CD4-positive, alpha-beta T cell (primary cell): Measurements from ENCODE around the gene KLKB1. TPM values are rescaled to one million over a fixed set of nuclear protein-coding genes. Genes with fewer than 3 reads are reported as not detected.

Experiments
- ATAC-seq: fragments of 200-7000 bp; cut with Tn5 transposase; one replicate; pipeline ENCODE4 v1.10.0; 2022; ENCODE audit warnings: mild to moderate bottlenecking; ENCODE audit not compliant: poor library complexity
- CTCF ChIA-PET: fragments of 350-600 bp; sonication (Branson Sonifier 250); formaldehyde crosslinking; loops from one replicate; lab custom pipeline; 2021; ENCODE audit warnings: antibody characterized with exemption, inconsistent platforms; lab: Charles Lee
- POLR2A ChIA-PET: fragments of 350-600 bp; sonication (Branson Sonifier 250); formaldehyde crosslinking; loops from one replicate; lab custom pipeline; 2021; ENCODE audit warnings: antibody characterized with exemption, inconsistent platforms; lab: Charles Lee
- DNase-seq, 14 experiments: peaks; one replicate each; pipeline ENCODE4 v3.0.0-alpha.2; 2013 to 2020; ENCODE audit warnings: mixed read lengths in 2 of 14
- H3K27ac ChIP-seq, 2 donors: one replicate each; pipeline versions ENCODE4 v1.5.1 to v1.7.0; 2013; ENCODE audit warnings: low read length in 2 of 2, low read depth in 1 of 2, mild to moderate bottlenecking in 1 of 2
- H3K27me3 ChIP-seq, 2 experiments: 1 replicate in 1 of 2; 2 replicates in 1 of 2; pipeline versions ENCODE4 v1.6.1 to v1.7.0; 2013; ENCODE audit warnings: low read length in 2 of 2, control low read depth in 1 of 2, mild to moderate bottlenecking in 1 of 2, moderate library complexity in 1 of 2; ENCODE audit not compliant: insufficient read depth in 2 of 2, control insufficient read depth in 1 of 2
- H3K36me3 ChIP-seq: one replicate; pipeline ENCODE4 v1.6.1; 2013; ENCODE audit warnings: low read length, control low read depth; ENCODE audit not compliant: insufficient read depth
- H3K4me1 ChIP-seq: one replicate; pipeline ENCODE4 v1.6.1; 2013; ENCODE audit warnings: low read length, control low read depth; ENCODE audit not compliant: insufficient read depth
- H3K4me3 ChIP-seq: one replicate; pipeline ENCODE4 v1.5.1; 2013; ENCODE audit warnings: mild to moderate bottlenecking, low read length, moderate library complexity
- H3K9me3 ChIP-seq, 2 experiments: 1 replicate in 1 of 2; 2 replicates in 1 of 2; pipeline versions ENCODE4 v1.6.1 to v1.7.0; 2013; ENCODE audit warnings: low read length in 2 of 2, mild to moderate bottlenecking in 2 of 2, control low read depth in 1 of 2, moderate library complexity in 1 of 2; ENCODE audit not compliant: control insufficient read depth in 1 of 2, insufficient read depth in 1 of 2
- H3K27ac Mint-ChIP-seq: one replicate; pipeline ENCODE4 v1.8.0; 2020; ENCODE audit warnings: mixed read lengths
- H3K27me3 Mint-ChIP-seq: one replicate; pipeline ENCODE4 v1.8.0; 2021; ENCODE audit warnings: mixed read lengths
- H3K36me3 Mint-ChIP-seq: one replicate; pipeline ENCODE4 v1.8.0; 2021; ENCODE audit warnings: low read depth, mixed read lengths
- H3K4me1 Mint-ChIP-seq: one replicate; pipeline ENCODE4 v1.8.0; 2021; ENCODE audit warnings: low read depth, mixed read lengths
- H3K4me3 Mint-ChIP-seq: one replicate; pipeline ENCODE4 v1.8.0; 2020; ENCODE audit warnings: mild to moderate bottlenecking, mixed read lengths
- H3K9me3 Mint-ChIP-seq: one replicate; pipeline ENCODE4 v1.8.0; 2020; ENCODE audit warnings: mixed read lengths
- intact Hi-C, 2 experiments: fragments of 100-400 bp; cut with DNase I in 1 of 2; cut with micrococcal nuclease in 1 of 2; formaldehyde crosslinking; loops; one replicate each; pipeline versions ENCODE4 v1.15.1 to v1.9.0; 2023 to 2025; cut with DNase I, micrococcal nuclease
- total RNA-seq, 174 experiments: library from RNA in 2 of 174; stranded (reverse) in 2 of 174; gene quantifications; one replicate each; pipeline ENCODE4 v1.2.3 and lab custom pipeline; 2021 to 2026
- TF ChIP-seq, protein P1 (sequence below): fragments of 200-600 bp; IDR thresholded peaks from one replicate; pipeline ENCODE4 v1.8.0; 2022; ENCODE audit warnings: antibody characterized with exemption, mild to moderate bottlenecking

Gene KLKB1
- total RNA-seq, 2 experiments from 2014 or later, result 1.2 TPM

DNA sequence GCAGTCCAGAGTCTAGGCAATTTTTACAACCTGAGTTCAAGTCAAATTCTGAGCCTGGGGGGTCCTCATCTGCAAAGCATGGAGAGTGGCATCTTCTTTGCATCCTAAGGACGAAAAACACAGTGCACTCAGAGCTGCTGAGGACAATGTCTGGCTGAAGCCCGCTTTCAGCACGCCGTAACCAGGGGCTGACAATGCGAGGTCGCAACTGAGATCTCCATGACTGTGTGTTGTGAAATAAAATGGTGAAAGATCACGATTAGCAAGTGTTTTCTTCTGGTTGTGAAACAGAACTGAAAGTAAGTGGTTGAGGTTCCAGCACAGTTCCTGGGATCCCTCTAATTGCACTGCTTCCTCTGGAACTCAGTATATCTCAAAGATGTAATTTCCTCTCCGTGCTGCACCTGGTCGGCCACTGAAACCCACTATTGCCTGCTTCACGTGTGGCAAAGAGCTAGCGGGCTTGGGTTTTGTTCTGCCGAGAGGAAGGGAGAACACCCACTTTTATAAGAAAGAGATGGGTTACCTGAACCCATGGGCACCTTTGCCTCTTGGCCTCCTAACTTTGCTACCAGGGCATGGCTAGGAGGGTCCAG, 31.0 kb downstream of the KLKB1 start:
- intact Hi-C loops, result no loop called here
- H3K27me3 ChIP-seq, result no peaks in the 10 kb centered on the region
- ATAC-seq, result no peak
- H3K4me3 ChIP-seq, result no peak overlapping the region
- Mint-ChIP-seq H3K4me1 (no peaks in the 10 kb centered on the region), H3K36me3 (peaks cover 18% of the 10 kb centered on the region), H3K4me3 (no peak overlapping the region), H3K27ac (no peak overlapping the region), H3K9me3 (no peaks in the 10 kb centered on the region), H3K27me3 (peaks cover 6% of the 10 kb centered on the region)
- DNase-seq, result no peak
- no peaks in the 10 kb centered on the region for H3K4me1 ChIP-seq
- CTCF ChIA-PET, result no interaction called here
- TF ChIP-seq, protein P1, sequence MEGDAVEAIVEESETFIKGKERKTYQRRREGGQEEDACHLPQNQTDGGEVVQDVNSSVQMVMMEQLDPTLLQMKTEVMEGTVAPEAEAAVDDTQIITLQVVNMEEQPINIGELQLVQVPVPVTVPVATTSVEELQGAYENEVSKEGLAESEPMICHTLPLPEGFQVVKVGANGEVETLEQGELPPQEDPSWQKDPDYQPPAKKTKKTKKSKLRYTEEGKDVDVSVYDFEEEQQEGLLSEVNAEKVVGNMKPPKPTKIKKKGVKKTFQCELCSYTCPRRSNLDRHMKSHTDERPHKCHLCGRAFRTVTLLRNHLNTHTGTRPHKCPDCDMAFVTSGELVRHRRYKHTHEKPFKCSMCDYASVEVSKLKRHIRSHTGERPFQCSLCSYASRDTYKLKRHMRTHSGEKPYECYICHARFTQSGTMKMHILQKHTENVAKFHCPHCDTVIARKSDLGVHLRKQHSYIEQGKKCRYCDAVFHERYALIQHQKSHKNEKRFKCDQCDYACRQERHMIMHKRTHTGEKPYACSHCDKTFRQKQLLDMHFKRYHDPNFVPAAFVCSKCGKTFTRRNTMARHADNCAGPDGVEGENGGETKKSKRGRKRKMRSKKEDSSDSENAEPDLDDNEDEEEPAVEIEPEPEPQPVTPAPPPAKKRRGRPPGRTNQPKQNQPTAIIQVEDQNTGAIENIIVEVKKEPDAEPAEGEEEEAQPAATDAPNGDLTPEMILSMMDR, result no peak
- POLR2A ChIA-PET, result no interaction called here
- H3K27ac ChIP-seq, result no peak overlapping the region
- peaks cover 2% of the 10 kb centered on the region for H3K36me3 ChIP-seq
- H3K9me3 ChIP-seq, result no peaks in the 10 kb centered on the region

DNA sequence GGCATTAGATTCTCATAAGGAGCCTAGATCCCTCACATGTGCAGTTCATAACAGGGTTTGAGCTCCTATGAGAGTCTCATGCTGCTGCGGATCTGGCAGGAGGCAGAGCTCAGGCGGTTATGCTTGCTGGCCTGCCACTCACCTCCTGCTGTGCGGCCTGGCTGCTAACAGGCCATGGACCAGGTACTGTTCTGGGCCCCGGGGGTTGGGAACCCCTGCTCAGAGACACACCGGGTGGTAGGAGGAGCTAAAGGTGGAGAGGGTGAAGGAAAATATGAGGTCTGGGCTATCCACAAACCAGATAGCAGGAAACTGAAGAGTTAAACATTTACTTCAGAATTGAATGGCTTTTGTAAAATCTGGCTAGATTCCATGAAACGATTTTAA, 32.8 kb downstream of the KLKB1 start:
- no peaks in the 10 kb centered on the region for H3K9me3 Mint-ChIP-seq
- ATAC-seq (no peak), DNase-seq (no peak)
- Histone ChIP-seq H3K36me3 (peaks cover 2% of the 10 kb centered on the region), H3K4me1 (no peaks in the 10 kb centered on the region), H3K27me3 (no peaks in the 10 kb centered on the region), H3K27ac (no peak overlapping the region), H3K9me3 (no peaks in the 10 kb centered on the region), H3K4me3 (no peak overlapping the region)
- peaks cover 5% of the 10 kb centered on the region for H3K36me3 Mint-ChIP-seq
- H3K4me3 Mint-ChIP-seq, result no peak overlapping the region
- intact Hi-C loops, result no loop called here
- H3K27ac Mint-ChIP-seq, result no peak overlapping the region
- TF ChIP-seq, protein P1, result no peak
- ChIA-PET CTCF (no interaction called here), POLR2A (no interaction called here)
- peaks cover 15% of the 10 kb centered on the region for H3K27me3 Mint-ChIP-seq
- H3K4me1 Mint-ChIP-seq, result no peaks in the 10 kb centered on the region

DNA sequence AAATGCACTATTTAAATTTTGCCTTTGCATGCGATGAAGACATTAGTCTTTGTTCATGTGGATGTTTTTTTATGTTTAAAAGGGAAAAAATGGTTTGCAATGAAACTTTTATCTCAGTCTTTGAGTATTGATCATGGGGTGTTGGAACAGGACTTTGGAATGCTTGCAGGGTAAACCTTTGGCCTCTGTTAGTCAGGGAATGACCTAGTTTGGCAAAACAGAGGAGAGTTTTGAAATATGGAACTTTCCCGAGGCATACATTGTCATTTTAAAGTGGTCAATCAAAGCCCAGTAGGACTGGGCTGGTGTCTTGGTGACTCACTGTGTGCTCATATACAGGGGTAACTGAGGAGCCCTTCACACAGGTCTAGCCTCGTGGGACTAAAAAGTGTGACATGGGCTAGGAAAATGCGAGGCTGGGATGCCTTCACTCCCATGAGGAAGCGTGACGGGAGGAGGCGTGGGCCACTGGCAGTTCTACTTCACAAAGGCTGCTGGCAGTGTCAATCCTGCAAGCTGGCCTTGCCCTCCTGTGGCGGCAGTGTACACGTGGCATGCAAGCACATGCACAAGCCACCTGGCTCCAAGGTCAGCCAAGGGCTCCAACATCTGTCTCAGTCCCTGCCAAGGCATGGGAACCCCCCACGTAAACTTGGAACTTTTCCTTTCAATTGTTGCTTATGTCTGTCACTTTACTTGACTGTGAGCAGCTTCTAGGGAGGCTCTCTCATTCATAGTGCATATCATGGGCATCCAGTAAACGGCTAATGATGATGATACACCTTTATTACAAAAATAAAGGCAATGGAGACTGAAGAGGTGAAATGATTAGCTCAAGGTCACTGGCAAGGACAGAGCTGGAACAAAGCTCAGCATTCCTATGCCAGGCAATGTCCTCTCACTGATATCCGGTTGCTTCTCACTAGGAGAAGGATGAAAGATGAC, 33.5 kb downstream of the KLKB1 start:
- CTCF ChIA-PET, result no interaction called here
- intact Hi-C loops, result no loop called here
- H3K4me3 Mint-ChIP-seq, result no peak overlapping the region
- no peak for DNase-seq
- peaks cover 2% of the 10 kb centered on the region for H3K36me3 ChIP-seq
- H3K27ac ChIP-seq, result no peak overlapping the region
- H3K27me3 Mint-ChIP-seq, result peaks cover 15% of the 10 kb centered on the region
- no peaks in the 10 kb centered on the region for H3K9me3 Mint-ChIP-seq
- H3K4me1 Mint-ChIP-seq, result no peaks in the 10 kb centered on the region
- POLR2A ChIA-PET, result no interaction called here
- H3K36me3 Mint-ChIP-seq, result peaks cover 5% of the 10 kb centered on the region
- H3K27me3 ChIP-seq, result no peaks in the 10 kb centered on the region
- no peaks in the 10 kb centered on the region for H3K4me1 ChIP-seq
- no peak overlapping the region for H3K27ac Mint-ChIP-seq
- ATAC-seq, result no peak
- H3K9me3 ChIP-seq, result no peaks in the 10 kb centered on the region
- TF ChIP-seq, protein P1, result no peak
- H3K4me3 ChIP-seq, result no peak overlapping the region
